ENCODE measurements around the gene EPB41L4A.
A peak's percentile ranks its signal among the peaks of the same experiment; 100 is the strongest.

EPB41L4A gene

DNA sequence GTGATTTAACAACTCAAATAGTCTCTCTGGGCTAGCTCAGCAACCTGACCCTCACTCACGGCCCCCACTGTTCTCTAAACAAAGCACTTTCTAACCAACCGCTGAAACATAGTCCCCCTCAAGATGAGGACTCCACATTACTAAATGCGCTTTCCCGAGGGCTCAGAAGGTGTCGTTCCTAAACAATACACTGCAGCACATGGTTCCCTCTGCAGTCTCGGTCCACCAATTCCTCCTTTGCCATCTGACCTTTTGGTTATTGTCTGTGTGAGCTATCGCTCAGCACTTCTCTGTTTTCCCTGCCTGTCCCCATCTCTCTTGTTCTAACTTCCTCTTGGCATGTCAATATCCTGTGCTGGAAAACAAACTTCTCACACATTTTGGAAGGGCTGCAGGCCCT lies 7.2 kb downstream of the EPB41L4A start:
- TF ChIP-seq, protein P1, sequence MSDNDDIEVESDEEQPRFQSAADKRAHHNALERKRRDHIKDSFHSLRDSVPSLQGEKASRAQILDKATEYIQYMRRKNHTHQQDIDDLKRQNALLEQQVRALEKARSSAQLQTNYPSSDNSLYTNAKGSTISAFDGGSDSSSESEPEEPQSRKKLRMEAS (IDR thresholded peaks at IDR 0.05): peak; percentile 58
- no peak for TF ChIP-seq NFIC (IDR thresholded peaks at IDR 0.05)

DNA sequence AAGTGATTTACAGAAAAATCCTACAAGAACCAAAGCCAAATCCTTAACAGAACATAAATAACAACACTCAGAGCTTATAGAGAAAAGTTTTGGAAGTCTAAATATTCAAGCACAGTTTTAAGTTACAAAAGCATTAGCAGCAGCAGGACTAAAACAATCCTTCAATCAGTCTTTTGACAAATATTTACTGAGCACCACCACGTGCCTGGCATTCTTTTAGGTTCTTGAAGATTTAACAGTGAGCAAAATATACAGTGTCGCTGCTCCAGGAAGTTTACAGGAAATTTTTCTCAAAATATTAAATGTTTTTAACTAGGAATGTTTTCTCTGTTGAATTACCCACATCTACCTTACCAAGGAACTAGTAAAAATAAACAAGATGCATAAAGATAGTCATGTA lies 11.4 kb downstream of the EPB41L4A start:
- no peak for TF ChIP-seq CREB1 (IDR thresholded peaks at IDR 0.05; ENCODE audit: low read depth)

DNA sequence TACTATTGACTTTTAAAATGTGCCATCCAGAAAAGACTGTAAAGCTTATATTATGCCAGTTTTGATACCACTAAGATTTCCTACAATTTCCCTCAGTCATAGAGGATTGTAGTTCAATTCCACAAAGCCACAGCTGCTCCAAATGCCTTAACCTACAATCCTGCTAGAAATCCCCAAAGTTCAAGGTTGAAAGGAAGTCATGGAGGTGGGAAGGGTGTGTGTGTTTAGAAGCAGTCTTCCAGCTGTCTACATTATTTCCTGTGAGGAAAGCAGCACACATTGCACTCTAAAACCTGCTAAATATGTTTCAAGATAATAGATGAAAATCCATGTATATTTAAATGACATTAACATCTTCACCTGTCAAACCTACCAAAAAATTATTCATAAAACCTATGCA lies 11.8 kb downstream of the EPB41L4A start:
- no peak for TF ChIP-seq FOXM1 (IDR thresholded peaks at IDR 0.05; ENCODE audit: borderline replicate concordance, low read depth)
- TF ChIP-seq TCF12 (IDR thresholded peaks at IDR 0.05; ENCODE audit: low read depth): no peak
- no peak for TF ChIP-seq RAD21 (IDR thresholded peaks at IDR 0.05; ENCODE audit: low read depth)
- TF ChIP-seq, protein P1 (IDR thresholded peaks at IDR 0.05): no peak
- TF ChIP-seq, protein P2, sequence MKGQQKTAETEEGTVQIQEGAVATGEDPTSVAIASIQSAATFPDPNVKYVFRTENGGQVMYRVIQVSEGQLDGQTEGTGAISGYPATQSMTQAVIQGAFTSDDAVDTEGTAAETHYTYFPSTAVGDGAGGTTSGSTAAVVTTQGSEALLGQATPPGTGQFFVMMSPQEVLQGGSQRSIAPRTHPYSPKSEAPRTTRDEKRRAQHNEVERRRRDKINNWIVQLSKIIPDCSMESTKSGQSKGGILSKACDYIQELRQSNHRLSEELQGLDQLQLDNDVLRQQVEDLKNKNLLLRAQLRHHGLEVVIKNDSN (IDR thresholded peaks at IDR 0.05): no peak
- TF ChIP-seq NFIC (IDR thresholded peaks at IDR 0.05): no peak

DNA sequence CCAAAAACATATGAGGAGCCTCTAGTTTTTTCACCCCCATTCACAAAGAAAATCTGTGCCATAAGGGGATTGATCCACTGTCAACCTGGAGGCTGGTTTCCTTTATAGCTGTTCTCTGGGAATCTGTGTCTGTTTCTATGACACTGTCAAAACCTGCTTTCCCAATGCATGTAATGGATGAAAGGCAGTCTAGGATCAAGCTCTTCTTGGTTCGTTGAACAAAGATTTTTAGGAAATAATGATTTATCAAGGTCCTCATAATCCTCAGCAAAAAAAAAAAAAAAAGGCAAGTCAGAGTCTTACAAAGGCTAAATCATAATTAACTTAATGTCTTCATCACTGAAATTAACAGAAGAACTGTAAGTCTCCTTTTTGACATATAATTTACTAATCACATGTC lies 16.0 kb downstream of the EPB41L4A start:
- TF ChIP-seq, protein P3, sequence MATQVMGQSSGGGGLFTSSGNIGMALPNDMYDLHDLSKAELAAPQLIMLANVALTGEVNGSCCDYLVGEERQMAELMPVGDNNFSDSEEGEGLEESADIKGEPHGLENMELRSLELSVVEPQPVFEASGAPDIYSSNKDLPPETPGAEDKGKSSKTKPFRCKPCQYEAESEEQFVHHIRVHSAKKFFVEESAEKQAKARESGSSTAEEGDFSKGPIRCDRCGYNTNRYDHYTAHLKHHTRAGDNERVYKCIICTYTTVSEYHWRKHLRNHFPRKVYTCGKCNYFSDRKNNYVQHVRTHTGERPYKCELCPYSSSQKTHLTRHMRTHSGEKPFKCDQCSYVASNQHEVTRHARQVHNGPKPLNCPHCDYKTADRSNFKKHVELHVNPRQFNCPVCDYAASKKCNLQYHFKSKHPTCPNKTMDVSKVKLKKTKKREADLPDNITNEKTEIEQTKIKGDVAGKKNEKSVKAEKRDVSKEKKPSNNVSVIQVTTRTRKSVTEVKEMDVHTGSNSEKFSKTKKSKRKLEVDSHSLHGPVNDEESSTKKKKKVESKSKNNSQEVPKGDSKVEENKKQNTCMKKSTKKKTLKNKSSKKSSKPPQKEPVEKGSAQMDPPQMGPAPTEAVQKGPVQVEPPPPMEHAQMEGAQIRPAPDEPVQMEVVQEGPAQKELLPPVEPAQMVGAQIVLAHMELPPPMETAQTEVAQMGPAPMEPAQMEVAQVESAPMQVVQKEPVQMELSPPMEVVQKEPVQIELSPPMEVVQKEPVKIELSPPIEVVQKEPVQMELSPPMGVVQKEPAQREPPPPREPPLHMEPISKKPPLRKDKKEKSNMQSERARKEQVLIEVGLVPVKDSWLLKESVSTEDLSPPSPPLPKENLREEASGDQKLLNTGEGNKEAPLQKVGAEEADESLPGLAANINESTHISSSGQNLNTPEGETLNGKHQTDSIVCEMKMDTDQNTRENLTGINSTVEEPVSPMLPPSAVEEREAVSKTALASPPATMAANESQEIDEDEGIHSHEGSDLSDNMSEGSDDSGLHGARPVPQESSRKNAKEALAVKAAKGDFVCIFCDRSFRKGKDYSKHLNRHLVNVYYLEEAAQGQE (IDR thresholded peaks at IDR 0.05; ENCODE audit: low read depth): no peak
- TF ChIP-seq TCF12 (IDR thresholded peaks at IDR 0.05; ENCODE audit: low read depth) (no peak), ZBTB7A (IDR thresholded peaks at IDR 0.05; ENCODE audit: low read depth) (no peak), YY1 (IDR thresholded peaks at IDR 0.05; ENCODE audit: low read depth) (no peak), EGR1 (IDR thresholded peaks at IDR 0.05) (no peak), TEAD4 (IDR thresholded peaks at IDR 0.05) (no peak), CEBPB (IDR thresholded peaks at IDR 0.05) (no peak), NFIC (IDR thresholded peaks at IDR 0.05) (no peak), FOXM1 (IDR thresholded peaks at IDR 0.05; ENCODE audit: borderline replicate concordance, low read depth) (no peak), TAF1 (IDR thresholded peaks at IDR 0.05; ENCODE audit: low read depth) (no peak)

DNA sequence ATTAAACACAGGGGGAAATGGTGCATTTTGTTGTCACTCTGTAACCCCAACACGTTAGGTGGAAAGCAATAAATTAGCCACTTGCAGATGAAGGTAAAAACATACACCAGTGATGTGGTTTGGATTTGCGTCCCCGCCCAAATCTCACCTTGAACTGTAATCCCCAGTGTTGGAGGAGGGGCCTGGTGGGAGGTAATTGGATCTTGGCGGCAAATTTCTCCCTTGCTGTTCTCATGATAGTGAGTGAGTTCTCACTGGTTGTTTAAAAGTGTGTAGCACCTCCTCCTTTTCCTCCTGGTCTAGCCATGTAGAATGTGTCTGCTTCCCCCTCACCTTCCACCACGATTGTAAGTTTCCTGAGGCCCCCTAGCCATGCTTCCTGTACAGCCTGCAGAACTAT lies 17.2 kb downstream of the EPB41L4A start:
- no peak for TF ChIP-seq FOXM1 (IDR thresholded peaks at IDR 0.05; ENCODE audit: borderline replicate concordance, low read depth)
- no peak for TF ChIP-seq EGR1 (IDR thresholded peaks at IDR 0.05)
- TF ChIP-seq, protein P3 (IDR thresholded peaks at IDR 0.05; ENCODE audit: low read depth): no peak
- TF ChIP-seq TAF1 (IDR thresholded peaks at IDR 0.05; ENCODE audit: low read depth): no peak
- no peak for TF ChIP-seq RAD21 (IDR thresholded peaks at IDR 0.05; ENCODE audit: low read depth)
- TF ChIP-seq TCF12 (IDR thresholded peaks at IDR 0.05; ENCODE audit: low read depth): no peak
- no peak for TF ChIP-seq CREB1 (IDR thresholded peaks at IDR 0.05; ENCODE audit: low read depth)
- no peak for TF ChIP-seq EP300 (IDR thresholded peaks at IDR 0.05; ENCODE audit: borderline replicate concordance)
- no peak for TF ChIP-seq TEAD4 (IDR thresholded peaks at IDR 0.05)
- no peak for TF ChIP-seq ZBTB7A (IDR thresholded peaks at IDR 0.05; ENCODE audit: low read depth)
- no peak for TF ChIP-seq YY1 (IDR thresholded peaks at IDR 0.05; ENCODE audit: low read depth)
- TF ChIP-seq, protein P1 (IDR thresholded peaks at IDR 0.05): no peak
- TF ChIP-seq CEBPB (IDR thresholded peaks at IDR 0.05): no peak

DNA sequence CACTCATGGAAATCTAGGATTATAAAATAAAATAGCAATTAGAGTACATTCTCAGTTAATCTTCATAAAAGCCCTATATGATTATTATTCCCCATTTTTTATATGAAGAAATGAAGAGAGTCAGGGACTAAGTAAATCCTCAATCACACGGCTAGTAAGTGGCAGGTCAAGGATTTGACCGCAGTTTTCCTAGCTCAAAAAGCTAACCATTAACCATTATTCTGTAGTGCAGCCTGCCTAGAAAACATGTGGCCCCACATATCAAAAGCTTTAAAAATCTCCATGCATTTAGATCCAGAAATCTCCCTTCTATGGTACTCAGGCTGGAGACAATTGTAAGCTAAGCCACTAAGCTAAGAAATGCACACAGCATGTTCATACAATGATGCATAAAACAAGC lies 21.4 kb downstream of the EPB41L4A start:
- TF ChIP-seq EGR1 (IDR thresholded peaks at IDR 0.05) (no peak), FOXM1 (IDR thresholded peaks at IDR 0.05; ENCODE audit: borderline replicate concordance, low read depth) (no peak), CEBPB (IDR thresholded peaks at IDR 0.05) (no peak), RAD21 (IDR thresholded peaks at IDR 0.05; ENCODE audit: low read depth) (no peak), YY1 (IDR thresholded peaks at IDR 0.05; ENCODE audit: low read depth) (no peak), TEAD4 (IDR thresholded peaks at IDR 0.05) (no peak), TCF12 (IDR thresholded peaks at IDR 0.05; ENCODE audit: low read depth) (no peak), CREB1 (IDR thresholded peaks at IDR 0.05; ENCODE audit: low read depth) (no peak)
- TF ChIP-seq, protein P3 (IDR thresholded peaks at IDR 0.05; ENCODE audit: low read depth): no peak
- TF ChIP-seq, protein P2 (IDR thresholded peaks at IDR 0.05): no peak

Data from Ishikawa (cell line).